Esophagus muscularis mucosa (tissue), 3 donors: ENCODE results near the gene LAMA1.

Experiments
- POLR2A ChIP-seq: fragments of 450-650 bp; IDR thresholded peaks from one replicate; pipeline ENCODE4 v1.6.1; 2017; ENCODE audit warnings: antibody characterized with exemption, moderate library complexity, mild to moderate bottlenecking, low read depth
- POLR2AphosphoS5 ChIP-seq, 2 donors: sonication (generic); formaldehyde crosslinking; IDR thresholded peaks; one replicate each; pipeline ENCODE4 v1.6.1; 2017; ENCODE audit warnings: antibody characterized with exemption in 2 of 2
- TF ChIP-seq, protein P1 (sequence below), 3 experiments: fragments of 200-600 bp in 2 of 3; fragments of 450-650 bp in 1 of 3; sonication (generic) in 2 of 3; IDR thresholded peaks; one replicate each; pipeline ENCODE4 v1.5.1; 2017 to 2019; ENCODE audit warnings: antibody characterized with exemption in 3 of 3, mild to moderate bottlenecking in 2 of 3, moderate library complexity in 1 of 3

DNA sequence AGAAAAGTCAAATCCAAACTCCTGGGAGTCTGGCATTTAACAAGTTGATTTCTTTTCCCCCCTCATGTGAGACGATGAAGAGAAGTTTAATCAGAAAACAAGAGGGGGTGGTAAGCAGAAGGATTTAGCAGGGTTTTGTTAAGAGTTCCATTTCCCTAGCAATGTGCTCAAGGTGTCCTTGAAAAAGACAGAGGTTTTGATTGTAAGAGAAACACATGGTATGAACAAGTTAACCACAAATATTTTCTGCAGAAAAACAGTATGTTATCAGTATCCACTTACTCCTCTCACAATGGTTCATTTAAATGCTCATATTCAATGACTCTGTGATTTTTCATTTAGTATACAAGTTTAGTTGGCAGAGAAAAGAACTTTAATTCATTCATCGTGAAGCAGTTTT lies 26.8 kb downstream of the LAMA1 start:
- TF ChIP-seq, protein P1, sequence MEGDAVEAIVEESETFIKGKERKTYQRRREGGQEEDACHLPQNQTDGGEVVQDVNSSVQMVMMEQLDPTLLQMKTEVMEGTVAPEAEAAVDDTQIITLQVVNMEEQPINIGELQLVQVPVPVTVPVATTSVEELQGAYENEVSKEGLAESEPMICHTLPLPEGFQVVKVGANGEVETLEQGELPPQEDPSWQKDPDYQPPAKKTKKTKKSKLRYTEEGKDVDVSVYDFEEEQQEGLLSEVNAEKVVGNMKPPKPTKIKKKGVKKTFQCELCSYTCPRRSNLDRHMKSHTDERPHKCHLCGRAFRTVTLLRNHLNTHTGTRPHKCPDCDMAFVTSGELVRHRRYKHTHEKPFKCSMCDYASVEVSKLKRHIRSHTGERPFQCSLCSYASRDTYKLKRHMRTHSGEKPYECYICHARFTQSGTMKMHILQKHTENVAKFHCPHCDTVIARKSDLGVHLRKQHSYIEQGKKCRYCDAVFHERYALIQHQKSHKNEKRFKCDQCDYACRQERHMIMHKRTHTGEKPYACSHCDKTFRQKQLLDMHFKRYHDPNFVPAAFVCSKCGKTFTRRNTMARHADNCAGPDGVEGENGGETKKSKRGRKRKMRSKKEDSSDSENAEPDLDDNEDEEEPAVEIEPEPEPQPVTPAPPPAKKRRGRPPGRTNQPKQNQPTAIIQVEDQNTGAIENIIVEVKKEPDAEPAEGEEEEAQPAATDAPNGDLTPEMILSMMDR (IDR thresholded peaks at IDR 0.05): no peak
- TF ChIP-seq POLR2AphosphoS5 (IDR thresholded peaks at IDR 0.05) (no peak), POLR2A (no peak)
